Measurements from ENCODE around the gene CLSTN3. TPM values are rescaled to one million over a fixed set of nuclear protein-coding genes. Genes with fewer than 3 reads are reported as not detected.

The CLSTN3 gene
- total and polyA plus RNA-seq, 9 of the 15 experiments (the other 6 are each of a cell fraction or from before 2014, with no cell fraction given), result 0.08 to 23.2 (median 11.0) TPM

DNA sequence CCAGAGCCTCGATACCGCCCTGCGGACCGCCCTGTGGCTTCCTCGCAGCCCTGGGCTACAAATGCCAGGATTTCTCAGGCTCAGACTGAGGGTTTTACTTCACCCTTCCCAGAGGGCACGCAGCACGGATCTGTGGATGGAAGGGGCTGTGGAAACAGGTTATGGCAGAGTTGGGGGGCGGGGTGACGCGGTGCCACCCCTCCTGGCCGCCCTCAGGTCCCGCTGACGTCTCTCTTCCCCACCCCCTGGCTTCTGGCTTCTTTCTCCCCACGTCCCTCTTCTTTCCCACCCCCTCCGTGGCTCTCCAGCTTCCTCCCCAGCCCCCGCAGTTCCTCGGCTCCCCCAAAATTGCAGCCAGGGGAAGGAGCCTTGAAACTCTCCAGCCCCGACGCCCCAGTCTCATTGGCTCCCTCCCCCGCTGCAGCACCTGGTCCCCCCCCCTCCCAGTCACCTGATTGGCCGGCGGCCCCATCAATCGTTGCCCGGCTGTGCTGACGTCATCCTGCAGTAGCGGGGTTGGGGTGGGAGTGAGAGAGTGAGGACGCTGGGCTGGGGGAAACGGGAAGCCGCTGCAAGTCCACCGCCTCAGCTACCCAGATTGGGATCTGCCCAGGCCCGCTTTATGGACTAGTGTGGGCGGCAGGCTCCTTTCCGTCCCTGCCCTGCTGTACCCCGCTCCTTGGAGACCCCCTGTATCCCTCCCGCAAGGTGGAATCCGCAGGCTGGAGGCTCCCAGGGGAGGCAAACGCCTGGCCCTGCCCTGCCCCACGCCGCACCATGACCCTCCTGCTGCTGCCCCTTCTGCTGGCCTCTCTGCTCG lies at the start of gene CLSTN3 (continued):
- peak; percentile 87 for TF ChIP-seq PBX2 (CRISPR knock-in tag; IDR thresholded peaks at IDR 0.05; ENCODE audit: low read depth)
- TF ChIP-seq PBX2 (tag; conservative IDR thresholded peaks at IDR 0.05; ENCODE audit: low read depth), result peak; percentile 96
- TF ChIP-seq, protein P1, sequence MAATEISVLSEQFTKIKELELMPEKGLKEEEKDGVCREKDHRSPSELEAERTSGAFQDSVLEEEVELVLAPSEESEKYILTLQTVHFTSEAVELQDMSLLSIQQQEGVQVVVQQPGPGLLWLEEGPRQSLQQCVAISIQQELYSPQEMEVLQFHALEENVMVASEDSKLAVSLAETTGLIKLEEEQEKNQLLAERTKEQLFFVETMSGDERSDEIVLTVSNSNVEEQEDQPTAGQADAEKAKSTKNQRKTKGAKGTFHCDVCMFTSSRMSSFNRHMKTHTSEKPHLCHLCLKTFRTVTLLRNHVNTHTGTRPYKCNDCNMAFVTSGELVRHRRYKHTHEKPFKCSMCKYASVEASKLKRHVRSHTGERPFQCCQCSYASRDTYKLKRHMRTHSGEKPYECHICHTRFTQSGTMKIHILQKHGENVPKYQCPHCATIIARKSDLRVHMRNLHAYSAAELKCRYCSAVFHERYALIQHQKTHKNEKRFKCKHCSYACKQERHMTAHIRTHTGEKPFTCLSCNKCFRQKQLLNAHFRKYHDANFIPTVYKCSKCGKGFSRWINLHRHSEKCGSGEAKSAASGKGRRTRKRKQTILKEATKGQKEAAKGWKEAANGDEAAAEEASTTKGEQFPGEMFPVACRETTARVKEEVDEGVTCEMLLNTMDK (IDR thresholded peaks at IDR 0.05; ENCODE audit: borderline replicate concordance, insufficient read depth, low read depth, low read length, poor library complexity, severe bottlenecking), result no peak
- TF ChIP-seq ZFP36 (IDR thresholded peaks at IDR 0.05; ENCODE audit: low read depth, low read length, partially characterized antibody), result no peak
- TF ChIP-seq ZNF134 (CRISPR knock-in tag; conservative IDR thresholded peaks at IDR 0.05), result no peak
- TF ChIP-seq, protein P2, sequence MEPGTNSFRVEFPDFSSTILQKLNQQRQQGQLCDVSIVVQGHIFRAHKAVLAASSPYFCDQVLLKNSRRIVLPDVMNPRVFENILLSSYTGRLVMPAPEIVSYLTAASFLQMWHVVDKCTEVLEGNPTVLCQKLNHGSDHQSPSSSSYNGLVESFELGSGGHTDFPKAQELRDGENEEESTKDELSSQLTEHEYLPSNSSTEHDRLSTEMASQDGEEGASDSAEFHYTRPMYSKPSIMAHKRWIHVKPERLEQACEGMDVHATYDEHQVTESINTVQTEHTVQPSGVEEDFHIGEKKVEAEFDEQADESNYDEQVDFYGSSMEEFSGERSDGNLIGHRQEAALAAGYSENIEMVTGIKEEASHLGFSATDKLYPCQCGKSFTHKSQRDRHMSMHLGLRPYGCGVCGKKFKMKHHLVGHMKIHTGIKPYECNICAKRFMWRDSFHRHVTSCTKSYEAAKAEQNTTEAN (CRISPR knock-in tag; IDR thresholded peaks at IDR 0.05), result no peak
- no peak for TF ChIP-seq KHSRP (IDR thresholded peaks at IDR 0.05)
- TF ChIP-seq, protein P3, sequence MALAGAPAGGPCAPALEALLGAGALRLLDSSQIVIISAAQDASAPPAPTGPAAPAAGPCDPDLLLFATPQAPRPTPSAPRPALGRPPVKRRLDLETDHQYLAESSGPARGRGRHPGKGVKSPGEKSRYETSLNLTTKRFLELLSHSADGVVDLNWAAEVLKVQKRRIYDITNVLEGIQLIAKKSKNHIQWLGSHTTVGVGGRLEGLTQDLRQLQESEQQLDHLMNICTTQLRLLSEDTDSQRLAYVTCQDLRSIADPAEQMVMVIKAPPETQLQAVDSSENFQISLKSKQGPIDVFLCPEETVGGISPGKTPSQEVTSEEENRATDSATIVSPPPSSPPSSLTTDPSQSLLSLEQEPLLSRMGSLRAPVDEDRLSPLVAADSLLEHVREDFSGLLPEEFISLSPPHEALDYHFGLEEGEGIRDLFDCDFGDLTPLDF (CRISPR knock-in tag; IDR thresholded peaks at IDR 0.05), result no peak
- TF ChIP-seq, protein P4, sequence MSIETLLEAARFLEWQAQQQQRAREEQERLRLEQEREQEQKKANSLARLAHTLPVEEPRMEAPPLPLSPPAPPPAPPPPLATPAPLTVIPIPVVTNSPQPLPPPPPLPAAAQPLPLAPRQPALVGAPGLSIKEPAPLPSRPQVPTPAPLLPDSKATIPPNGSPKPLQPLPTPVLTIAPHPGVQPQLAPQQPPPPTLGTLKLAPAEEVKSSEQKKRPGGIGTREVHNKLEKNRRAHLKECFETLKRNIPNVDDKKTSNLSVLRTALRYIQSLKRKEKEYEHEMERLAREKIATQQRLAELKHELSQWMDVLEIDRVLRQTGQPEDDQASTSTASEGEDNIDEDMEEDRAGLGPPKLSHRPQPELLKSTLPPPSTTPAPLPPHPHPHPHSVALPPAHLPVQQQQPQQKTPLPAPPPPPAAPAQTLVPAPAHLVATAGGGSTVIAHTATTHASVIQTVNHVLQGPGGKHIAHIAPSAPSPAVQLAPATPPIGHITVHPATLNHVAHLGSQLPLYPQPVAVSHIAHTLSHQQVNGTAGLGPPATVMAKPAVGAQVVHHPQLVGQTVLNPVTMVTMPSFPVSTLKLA (conservative IDR thresholded peaks at IDR 0.05), result no peak
- TF ChIP-seq PHF8 (IDR thresholded peaks at IDR 0.05; ENCODE audit: borderline replicate concordance, low read length), result peak; percentile 42; the same call in 1 of the 2 replicates
- no peak for TF ChIP-seq NFATC3 (IDR thresholded peaks at IDR 0.05)
- 0 out of 2 replicates have a peak, but pooled peaks have one; percentile 34 for TF ChIP-seq ZFX (CRISPR knock-in tag; IDR thresholded peaks at IDR 0.05)
- TF ChIP-seq CBX2 (IDR thresholded peaks at IDR 0.05; ENCODE audit: insufficient read depth, low read length, poor library complexity, severe bottlenecking), result no peak
- peak; percentile 90 for TF ChIP-seq VEZF1 (CRISPR knock-in tag; IDR thresholded peaks at IDR 0.05)
- no peak for TF ChIP-seq SMC3 (conservative IDR thresholded peaks at IDR 0.05; ENCODE audit: insufficient read depth, low read depth, low read length)

Data from K562 (cell line).